PFSK-1 (cell line): ENCODE data around the gene PSAP.

ENCODE experiments used
- REST ChIP-seq, 2 experiments: IDR thresholded peaks; 2 replicates each; pipeline versions ENCODE4 v1.6.1 to v1.8.0; 2011 to 2012; ENCODE audit warnings: low read depth in 2 of 2, low read length in 2 of 2, control low read depth in 1 of 2, inconsistent platforms in 1 of 2, mild to moderate bottlenecking in 1 of 2, moderate library complexity in 1 of 2; ENCODE audit not compliant: insufficient read depth in 1 of 2
- TAF1 ChIP-seq: IDR thresholded peaks from 2 replicates; pipeline ENCODE4 v1.6.1; 2012; ENCODE audit warnings: low read length, control low read depth, borderline replicate concordance; ENCODE audit not compliant: insufficient read depth

GRCh38 chr10:71873582-71874211 is 22.6 kb upstream of the PSAP start:
- TF ChIP-seq REST (IDR thresholded peaks at IDR 0.05; ENCODE audit: insufficient read depth in 1 of 2, low read depth in 2 of 2, low read length in 2 of 2) (no peak), TAF1 (no peak)
